A673 (cell line): ENCODE data around the gene XIRP1.

Source experiments
- CTCF ChIP-seq: fragments of 300-800, 200-600 bp; sonication (generic); conservative IDR thresholded peaks from 2 replicates; pipeline ENCODE4 v1.5.1; 2017; ENCODE audit warnings: low read depth, mild to moderate bottlenecking, antibody characterized with exemption, low read length, moderate library complexity, mixed read lengths
- EZH2 ChIP-seq: fragments of 200-600 bp; sonication (generic); IDR thresholded peaks from 2 replicates; pipeline ENCODE4 v1.6.1; 2017; ENCODE audit warnings: borderline replicate concordance, low read depth, mild to moderate bottlenecking, mixed read lengths, antibody characterized with exemption, low read length; ENCODE audit not compliant: poor library complexity, severe bottlenecking

- TF ChIP-seq CTCF (no peak), EZH2 (no peak)
These were observed 31.9 kb upstream of the XIRP1 start for GRCh38 chr3:39224288-39224687.
